HTR-8/SVneo (cell line): ENCODE results near the gene PI16.
"Not testable (repeated sequence)": the region's sequence is repeated elsewhere in the genome, so short reads cannot be mapped to it uniquely, and the experiment has no call there.

Experiments used
- DNase-seq: peaks from one replicate; pipeline ENCODE4 v3.0.0; 2011; ENCODE audit warnings: low spot score, mixed read lengths; ENCODE audit not compliant: insufficient read length
- FAIRE-seq: peaks from 2 replicates; lab custom pipeline; 2011; peaks lifted over from hg19 to GRCh38; lab: Jason Lieb, UNC

PI16 gene

GRCh38 chr6:36986704-36987047 is 32.1 kb downstream of the PI16 start:
- FAIRE-seq (no peak), DNase-seq (no peak)

- DNase-seq (no peak), FAIRE-seq (no peak)
These were observed 34.7 kb downstream of the PI16 start for GRCh38 chr6:36989264-36989663.

- not testable (repeated sequence) for FAIRE-seq, DNase-seq
These were observed 35.9 kb downstream of the PI16 start for GRCh38 chr6:36990401-36990800.

- FAIRE-seq (no peak), DNase-seq (no peak)
These were observed 43.5 kb downstream of the PI16 start for GRCh38 chr6:36997811-36998722.

- no peak for FAIRE-seq
- DNase-seq, result no peak
These were observed 44.1 kb downstream of the PI16 start for GRCh38 chr6:36998723-36999038.

GRCh38 chr6:36999061-36999750 is 44.7 kb downstream of the PI16 start:
- peak; percentile 36 for FAIRE-seq
- DNase-seq, result no peak

GRCh38 chr6:36999751-37000125 is 45.2 kb downstream of the PI16 start:
- DNase-seq (no peak), FAIRE-seq (no peak)

GRCh38 chr6:37004044-37004980 is 49.8 kb downstream of the PI16 start:
- FAIRE-seq (no peak), DNase-seq (no peak)

GRCh38 chr6:37005061-37005810 is 50.7 kb downstream of the PI16 start, which contains the start of gene FGD2:
Gene FGD2, plus strand, starts transcription at chr6:37005655. Its CDS starts 163 bp downstream, at chr6:37005818.
- FAIRE-seq (no peak), DNase-seq (no peak)

GRCh38 chr6:37005827-37006567 is 51.5 kb downstream of the PI16 start:
- DNase-seq, result no peak
- no peak for FAIRE-seq

- DNase-seq (peak; percentile 33), FAIRE-seq (no peak)
These were observed 52.3 kb downstream of the PI16 start for GRCh38 chr6:37006793-37007339.

GRCh38 chr6:37007340-37008043 is 53.0 kb downstream of the PI16 start:
- FAIRE-seq, result peak; percentile 46
- no peak for DNase-seq

GRCh38 chr6:37008484-37009465 is 54.2 kb downstream of the PI16 start:
- FAIRE-seq (no peak), DNase-seq (no peak)

GRCh38 chr6:37010402-37010892 is 55.9 kb downstream of the PI16 start:
- FAIRE-seq, result no peak

GRCh38 chr6:37011656-37012378 is 57.3 kb downstream of the PI16 start:
- FAIRE-seq (no peak), DNase-seq (no peak)

More at GRCh38 chr6:37010402-37010892, 55.9 kb downstream of the PI16 start:
- DNase-seq, result no peak
